NOMO-1 treated with dmso at 0.1 percent for 144 hours (cell line): ENCODE measurements around the gene IL18BP.

Experiments
- DNase-seq: peaks from one replicate; lab custom pipeline; 2025; ENCODE audit not compliant: unreplicated experiment; lab: John Stamatoyannopoulos, UW

The IL18BP gene

GRCh38 chr11:71996517-71996916 is 2.2 kb upstream of the IL18BP start:
- no peak for DNase-seq

- DNase-seq, result peak; percentile 8
Measured at GRCh38 chr11:71996946-71997345, 1.8 kb upstream of the IL18BP start.

GRCh38 chr11:71997594-71997993 is 1.1 kb upstream of the IL18BP start:
- no peak for DNase-seq

- no peak for DNase-seq
Measured at GRCh38 chr11:71998061-71998460, 648 bp upstream of the IL18BP start.

GRCh38 chr11:71999362-71999761 is 653 bp downstream of the IL18BP start:
- no peak for DNase-seq

- no peak for DNase-seq
Measured at GRCh38 chr11:71999798-72000197, 1.1 kb downstream of the IL18BP start.

- no peak for DNase-seq
Measured at GRCh38 chr11:72000202-72000867, 1.6 kb downstream of the IL18BP start.

GRCh38 chr11:72001285-72001684 is 2.6 kb downstream of the IL18BP start:
- DNase-seq, result no peak

- DNase-seq, result no peak
Measured at GRCh38 chr11:72001834-72002591, 3.3 kb downstream of the IL18BP start.

- DNase-seq, result no peak
Measured at GRCh38 chr11:72002841-72003775, 4.4 kb downstream of the IL18BP start.

GRCh38 chr11:72003776-72004171 is 5.1 kb downstream of the IL18BP start:
- no peak for DNase-seq

- no peak for DNase-seq
Measured at GRCh38 chr11:72004515-72005346, 6.0 kb downstream of the IL18BP start.

- no peak for DNase-seq
Measured at GRCh38 chr11:72005347-72006260, 6.9 kb downstream of the IL18BP start.

GRCh38 chr11:72006309-72007088 is 7.8 kb downstream of the IL18BP start:
- no peak for DNase-seq

- no peak for DNase-seq
Measured at GRCh38 chr11:72007089-72007476, 8.4 kb downstream of the IL18BP start.

GRCh38 chr11:72007587-72007986 is 8.9 kb downstream of the IL18BP start:
- no peak for DNase-seq

- DNase-seq, result no peak
Measured at GRCh38 chr11:72008728-72009127, 10.0 kb downstream of the IL18BP start.

GRCh38 chr11:72009156-72009555 is 10.4 kb downstream of the IL18BP start:
- no peak for DNase-seq
